ENCODE data around the gene PCGF3.

GRCh38 chr4:808860-809570, 103.4 kb downstream of the PCGF3 start:
- no peak for TF ChIP-seq ZNF274 (IDR thresholded peaks at IDR 0.05; ENCODE audit: low read depth, low read length)
- no peak for TF ChIP-seq YY1 (IDR thresholded peaks at IDR 0.05; ENCODE audit: insufficient read depth, insufficient read length)
